GM23338 (cell line): ENCODE data around the gene PIEZO2. TPM values are rescaled to one million over a fixed set of nuclear protein-coding genes. Genes with fewer than 3 reads are reported as not detected.

Experiments
- ATAC-seq: fragments of 200-7000 bp; cut with Tn5 transposase; 3 replicates; pipeline ENCODE4 v1.9.1; 2020
- DNase-seq: peaks from one replicate; pipeline ENCODE4 v3.0.0-alpha.2; 2015; ENCODE audit warnings: low spot score
- H2AFZ ChIP-seq: fragments of 200-600 bp; sonication (generic); 2 replicates; pipeline ENCODE4 v1.8.0; 2016; ENCODE audit warnings: antibody characterized with exemption, mild to moderate bottlenecking, moderate library complexity
- H3F3A ChIP-seq: fragments of 200-600 bp; sonication (generic); replicated peaks from 2 replicates; pipeline ENCODE4 v1.8.0; 2017; ENCODE audit warnings: antibody characterized with exemption, mixed run types, low read depth
- H3K27ac ChIP-seq: fragments of 200-600 bp; sonication (generic); 2 replicates; pipeline ENCODE4 v1.6.1; 2016; ENCODE audit warnings: low read depth
- H3K27me3 ChIP-seq: fragments of 200-600 bp; sonication (generic); 2 replicates; pipeline ENCODE4 v1.8.0; 2016; ENCODE audit warnings: mild to moderate bottlenecking, mixed run types, moderate library complexity; ENCODE audit not compliant: insufficient read depth
- H3K36me3 ChIP-seq: fragments of 200-600 bp; sonication (generic); 2 replicates; pipeline ENCODE4 v1.8.0; 2016; ENCODE audit warnings: mild to moderate bottlenecking; ENCODE audit not compliant: insufficient read depth
- H3K4me1 ChIP-seq: fragments of 200-600 bp; sonication (generic); 2 replicates; pipeline ENCODE4 v1.8.0; 2016; ENCODE audit warnings: mild to moderate bottlenecking, moderate library complexity; ENCODE audit not compliant: insufficient read depth
- H3K4me2 ChIP-seq: fragments of 200-600 bp; sonication (generic); 2 replicates; pipeline ENCODE4 v1.7.1; 2017; ENCODE audit warnings: mixed run types
- H3K4me3 ChIP-seq: fragments of 200-600 bp; sonication (generic); 2 replicates; pipeline ENCODE4 v1.6.1; 2016; ENCODE audit warnings: mixed run types
- H3K79me2 ChIP-seq: fragments of 200-600 bp; sonication (generic); replicated peaks from 2 replicates; pipeline ENCODE4 v1.8.0; 2017; ENCODE audit warnings: mild to moderate bottlenecking; ENCODE audit not compliant: insufficient read depth
- H3K9me2 ChIP-seq: fragments of 200-600 bp; sonication (generic); 2 replicates; pipeline ENCODE4 v1.8.0; 2017; ENCODE audit not compliant: insufficient read depth
- H4K20me1 ChIP-seq: fragments of 200-600 bp; sonication (generic); replicated peaks from 2 replicates; pipeline ENCODE4 v1.8.0; 2017; ENCODE audit warnings: mild to moderate bottlenecking; ENCODE audit not compliant: insufficient read depth
- H3K27ac Mint-ChIP-seq: 2 replicates; pipeline ENCODE4 v1.8.0; 2020; ENCODE audit warnings: inconsistent platforms, mild to moderate bottlenecking, moderate library complexity, mixed read lengths
- H3K27me3 Mint-ChIP-seq: 3 replicates; pipeline ENCODE4 v1.8.0; 2022; ENCODE audit warnings: low read depth, mild to moderate bottlenecking, moderate library complexity, mixed read lengths, inconsistent platforms; ENCODE audit not compliant: insufficient read depth, poor library complexity
- H3K36me3 Mint-ChIP-seq: 3 replicates; pipeline ENCODE4 v1.8.0; 2021; ENCODE audit warnings: low read depth, mild to moderate bottlenecking, inconsistent platforms, moderate library complexity, mixed read lengths
- H3K4me1 Mint-ChIP-seq: 3 replicates; pipeline ENCODE4 v1.8.0; 2020; ENCODE audit warnings: mild to moderate bottlenecking, inconsistent platforms, mixed read lengths
- H3K4me3 Mint-ChIP-seq: 3 replicates; pipeline ENCODE4 v1.8.0; 2021; ENCODE audit warnings: moderate library complexity, mild to moderate bottlenecking, inconsistent platforms, mixed read lengths
- H3K9me3 Mint-ChIP-seq: 3 replicates; pipeline ENCODE4 v1.8.0; 2020; ENCODE audit warnings: moderate library complexity, mild to moderate bottlenecking, inconsistent platforms, mixed read lengths
- ETS1 ChIP-seq: IDR thresholded peaks from 2 replicates; pipeline ENCODE4 v1.6.1; 2016; ENCODE audit warnings: antibody characterized with exemption
- EZH2 ChIP-seq: fragments of 200-600 bp; sonication (generic); IDR thresholded peaks from one replicate; pipeline ENCODE4 v1.8.0; 2017; ENCODE audit warnings: antibody characterized with exemption, mild to moderate bottlenecking, low read depth; ENCODE audit not compliant: unreplicated experiment
- EZH2phosphoT487 ChIP-seq: fragments of 200-600 bp; sonication (generic); IDR thresholded peaks from one replicate; pipeline ENCODE4 v1.8.1; 2018; ENCODE audit warnings: antibody characterized with exemption; ENCODE audit not compliant: unreplicated experiment
- JUNB ChIP-seq: IDR thresholded peaks from one replicate; pipeline ENCODE4 v1.6.1; 2016; ENCODE audit warnings: antibody characterized with exemption; ENCODE audit not compliant: unreplicated experiment
- NANOG ChIP-seq: IDR thresholded peaks from 2 replicates; pipeline ENCODE4 v1.6.1; 2016; ENCODE audit warnings: antibody characterized with exemption, borderline replicate concordance
- POLR2AphosphoS5 ChIP-seq: IDR thresholded peaks from 2 replicates; pipeline ENCODE4 v1.6.1; 2016; ENCODE audit warnings: antibody characterized with exemption, low read depth
- STAT1 ChIP-seq: IDR thresholded peaks from one replicate; pipeline ENCODE4 v1.6.1; 2016; ENCODE audit warnings: antibody characterized with exemption; ENCODE audit not compliant: unreplicated experiment
- ZNF114 ChIP-seq: fragments of 250-450 bp; sonication (Bioruptor Pico); IDR thresholded peaks from 2 replicates; pipeline ENCODE4 v1.5.0; 2020; ENCODE audit warnings: mild to moderate bottlenecking, moderate library complexity
- ZNF331 ChIP-seq: fragments of 250-450 bp; sonication (Bioruptor Pico); IDR thresholded peaks from 2 replicates; pipeline ENCODE4 v1.5.0; 2020; ENCODE audit warnings: low read depth, mild to moderate bottlenecking, moderate library complexity
- ZNF462 ChIP-seq: fragments of 250-450 bp; sonication (Bioruptor Pico); IDR thresholded peaks from 2 replicates; pipeline ENCODE4 v1.5.0; 2020; ENCODE audit warnings: mild to moderate bottlenecking, moderate library complexity
- polyA plus RNA-seq: library from polyadenylated mRNA; unstranded; fragments of >200 nt; fragmentation: Nextera tagmentation; extraction: Ambion mirVana; gene quantifications from 2 replicates; pipeline ENCODE4 v1.2.1, GENCODE V29; 2016
- total RNA-seq: library from RNA; depleted of rRNA; stranded (reverse); fragments of >200 nt; shearing (Covaris generic); gene quantifications from 2 replicates; pipeline ENCODE4 v1.2.3, GENCODE V29; 2014

The PIEZO2 gene
- total and polyA plus RNA-seq, 2 experiments from 2014 or later, result 4.8 to 8.2 TPM

GRCh38 chr18:10783941-10784340, 365.4 kb downstream of the PIEZO2 start (continued):
- TF ChIP-seq ZNF462 (CRISPR knock-in tag), result no peak

GRCh38 chr18:10776493-10776892, 372.9 kb downstream of the PIEZO2 start:
- H3K36me3 ChIP-seq, result no peaks in the 10 kb centered on the region
- H3K79me2 ChIP-seq, result no peaks in the 10 kb centered on the region
- H3K27me3 ChIP-seq, result no peaks in the 10 kb centered on the region
- H4K20me1 ChIP-seq, result no peaks in the 10 kb centered on the region; the same call in 1 of the 2 replicates
- H3K4me1 ChIP-seq, result no peaks in the 10 kb centered on the region; the same call in 1 of the 2 replicates
- ATAC-seq (no peak), DNase-seq (no peak)
- no peaks in the 10 kb centered on the region for H3K9me2 ChIP-seq
- Mint-ChIP-seq H3K9me3 (no peaks in the 10 kb centered on the region), H3K4me3 (no peak overlapping the region), H3K27ac (no peak overlapping the region), H3K36me3 (peaks cover 20% of the 10 kb centered on the region; the same call in 2 of the 3 replicates), H3K4me1 (peaks cover 4% of the 10 kb centered on the region), H3K27me3 (no peaks in the 10 kb centered on the region)
- H3K4me2 ChIP-seq, result no peak overlapping the region
- no peak overlapping the region for H2AFZ ChIP-seq
- no peak overlapping the region for H3K4me3 ChIP-seq
- no peaks in the 10 kb centered on the region for H3F3A ChIP-seq
- H3K27ac ChIP-seq, result no peak overlapping the region
- TF ChIP-seq ETS1 (no peak), STAT1 (no peak), ZNF462 (CRISPR knock-in tag) (no peak), EZH2phosphoT487 (no peak), ZNF331 (no peak), JUNB (no peak), EZH2 (no peak), ZNF114 (no peak), NANOG (no peak), POLR2AphosphoS5 (no peak)
